Common myeloid progenitor, CD34-positive (primary cell): ENCODE measurements around the gene GAK.

Experiments
- CTCF ChIA-PET: fragments of 350-600 bp; sonication (Branson Sonifier 250); formaldehyde crosslinking; loops from one replicate; lab custom pipeline; 2021; ENCODE audit warnings: antibody characterized with exemption; lab: Charles Lee
- POLR2A ChIA-PET: fragments of 350-600 bp; sonication (Branson Sonifier 250); formaldehyde crosslinking; loops from one replicate; lab custom pipeline; 2021; ENCODE audit warnings: antibody characterized with exemption; lab: Charles Lee
- DNase-seq, 3 donors: peaks; one replicate each; pipeline versions ENCODE4 v3.0.0 to v3.0.0-alpha.2; 2013
- H3K27ac ChIP-seq, 2 experiments: 1 replicate in 1 of 2; 2 replicates in 1 of 2; pipeline ENCODE4 v1.7.0; 2013; ENCODE audit warnings: inconsistent platforms in 2 of 2, low read length in 2 of 2, mild to moderate bottlenecking in 2 of 2, low read depth in 1 of 2, moderate library complexity in 1 of 2; ENCODE audit not compliant: severe bottlenecking in 2 of 2, insufficient read depth in 1 of 2, poor library complexity in 1 of 2
- H3K27me3 ChIP-seq, 5 experiments: replicated peaks in 2 of 5; 1 replicate in 3 of 5; 2 replicates in 2 of 5; pipeline versions ENCODE4 v1.6.1 to v1.7.0; 2013; ENCODE audit warnings: low read length in 4 of 5, mild to moderate bottlenecking in 2 of 5, moderate library complexity in 2 of 5, inconsistent platforms in 1 of 5; ENCODE audit not compliant: insufficient read depth in 5 of 5, control insufficient read depth in 4 of 5
- H3K36me3 ChIP-seq, 4 experiments: 1 replicate in 2 of 4; 2 replicates in 2 of 4; pipeline versions ENCODE4 v1.6.1 to v1.7.0; 2013; ENCODE audit warnings: low read length in 3 of 4, control low read depth in 1 of 4, mild to moderate bottlenecking in 1 of 4; ENCODE audit not compliant: control insufficient read depth in 4 of 4, insufficient read depth in 4 of 4
- H3K4me1 ChIP-seq, 4 experiments: 1 replicate in 3 of 4; 2 replicates in 1 of 4; pipeline versions ENCODE4 v1.6.1 to v1.7.1; 2013; ENCODE audit warnings: low read length in 3 of 4, mild to moderate bottlenecking in 3 of 4, control low read depth in 1 of 4, inconsistent platforms in 1 of 4, moderate library complexity in 1 of 4; ENCODE audit not compliant: control insufficient read depth in 4 of 4, insufficient read depth in 4 of 4; ENCODE audit errors: control extremely low read depth in 1 of 4
- H3K4me3 ChIP-seq, 7 experiments: 1 replicate in 4 of 7; 2 replicates in 3 of 7; pipeline versions ENCODE4 v1.5.1 to v1.7.0; 2013; ENCODE audit warnings: mild to moderate bottlenecking in 7 of 7, low read length in 6 of 7, moderate library complexity in 6 of 7, inconsistent platforms in 2 of 7, low read depth in 2 of 7, control low read depth in 1 of 7; ENCODE audit not compliant: insufficient read depth in 4 of 7, control insufficient read depth in 1 of 7; ENCODE audit errors: extremely low read depth in 1 of 7
- H3K9me3 ChIP-seq, 5 experiments: 1 replicate in 4 of 5; 2 replicates in 1 of 5; pipeline versions ENCODE4 v1.6.1 to v1.7.1; 2013; ENCODE audit warnings: low read length in 4 of 5, mild to moderate bottlenecking in 2 of 5, inconsistent platforms in 1 of 5, low read depth in 1 of 5, moderate library complexity in 1 of 5; ENCODE audit not compliant: control insufficient read depth in 4 of 5, insufficient read depth in 2 of 5; ENCODE audit errors: control extremely low read depth in 1 of 5
- WGBS: methylation state at CpG from one replicate; pipeline ENCODE4 v1.1.5; 2013; ENCODE audit not compliant: insufficient coverage; 5-methylcytosine and 5-hydroxymethylcytosine counted together

GAK gene

DNA sequence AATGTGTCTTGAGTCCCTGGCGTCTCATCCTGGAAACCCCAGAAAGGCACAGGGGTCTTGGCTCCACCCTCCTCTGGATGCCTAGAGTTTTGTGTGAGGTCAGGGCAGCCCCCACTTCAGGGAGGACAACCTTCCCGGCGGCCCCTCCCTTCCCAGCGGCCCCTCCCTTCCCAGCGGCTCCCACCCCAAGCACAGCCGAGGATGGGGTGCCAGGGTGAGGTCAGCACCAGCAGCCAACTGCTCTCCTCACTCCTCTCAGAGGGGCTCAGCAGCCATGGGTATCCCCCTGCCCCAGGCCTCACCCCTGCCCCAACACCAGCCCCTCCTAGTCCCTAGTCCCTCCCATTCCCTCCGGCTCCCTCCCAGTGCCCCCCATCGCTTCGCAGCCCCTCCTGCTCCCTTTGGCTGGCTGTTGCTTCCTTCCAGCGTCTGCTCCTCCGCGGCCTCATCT is 23.8 kb upstream of the GAK start:
- CTCF ChIA-PET: no interaction called here
- no peak for DNase-seq
- no peak overlapping the region for H3K27ac ChIP-seq

DNA sequence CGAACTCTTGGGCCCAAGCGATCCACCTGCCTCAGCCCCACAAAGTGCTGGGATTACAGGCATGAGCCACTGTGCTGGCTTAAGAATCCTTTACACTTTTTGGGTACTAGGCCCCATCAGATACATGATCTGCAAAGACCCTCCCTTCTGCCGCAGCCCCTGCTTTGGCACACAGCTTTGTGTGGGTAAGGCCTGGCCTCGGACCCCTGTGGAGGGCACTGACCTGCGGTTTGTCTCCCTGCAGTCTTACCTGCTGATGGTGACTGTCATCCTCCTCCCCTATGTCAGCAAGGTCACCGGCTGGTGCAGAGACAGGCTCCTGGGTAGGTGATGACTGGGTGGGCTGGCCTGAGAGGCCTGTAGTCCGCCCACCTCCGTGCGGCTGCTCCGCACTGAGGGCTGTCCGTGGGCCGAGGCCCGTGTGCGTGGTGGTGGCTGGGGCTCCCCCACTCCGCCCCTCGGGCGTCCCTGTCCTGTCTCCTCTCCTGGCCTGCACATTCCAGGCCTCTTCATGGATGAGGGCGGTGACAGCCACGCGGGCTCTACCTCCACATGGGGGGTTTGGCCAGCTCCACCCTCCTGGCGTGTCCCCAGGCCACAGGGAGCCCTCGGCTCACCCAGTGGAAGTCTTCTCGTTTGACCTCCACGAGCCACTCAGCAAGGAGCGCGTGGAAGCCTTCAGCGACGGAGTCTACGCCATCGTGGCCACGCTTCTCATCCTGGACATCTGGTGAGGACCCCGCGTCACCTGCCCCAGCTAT is 23.2 kb upstream of the GAK start:
- Histone ChIP-seq H3K4me1 (no peaks in the 10 kb centered on the region), H3K36me3 (peaks cover 0 to 37% (median 18%) of the 10 kb centered on the region in 4 experiments), H3K9me3 (no peaks in the 10 kb centered on the region), H3K27me3 (no peaks in the 10 kb centered on the region), H3K27ac (no peak overlapping the region), H3K4me3 (no peak overlapping the region)
- ChIA-PET POLR2A (no interaction called here), CTCF (no interaction called here)
- WGBS: 95% methylated on average over 29 of the region's 33 CpGs
- no peak for DNase-seq

More for the DNA sequence above, 23.8 kb upstream of the GAK start:
- POLR2A ChIA-PET: no interaction called here
- Histone ChIP-seq H3K9me3 (no peaks in the 10 kb centered on the region), H3K27me3 (no peaks in the 10 kb centered on the region), H3K4me1 (no peaks in the 10 kb centered on the region), H3K36me3 (peaks cover 0 to 42% (median 20%) of the 10 kb centered on the region in 4 experiments), H3K4me3 (no peak overlapping the region)
- WGBS: 100% methylated on average over 4 of the region's 12 CpGs

DNA sequence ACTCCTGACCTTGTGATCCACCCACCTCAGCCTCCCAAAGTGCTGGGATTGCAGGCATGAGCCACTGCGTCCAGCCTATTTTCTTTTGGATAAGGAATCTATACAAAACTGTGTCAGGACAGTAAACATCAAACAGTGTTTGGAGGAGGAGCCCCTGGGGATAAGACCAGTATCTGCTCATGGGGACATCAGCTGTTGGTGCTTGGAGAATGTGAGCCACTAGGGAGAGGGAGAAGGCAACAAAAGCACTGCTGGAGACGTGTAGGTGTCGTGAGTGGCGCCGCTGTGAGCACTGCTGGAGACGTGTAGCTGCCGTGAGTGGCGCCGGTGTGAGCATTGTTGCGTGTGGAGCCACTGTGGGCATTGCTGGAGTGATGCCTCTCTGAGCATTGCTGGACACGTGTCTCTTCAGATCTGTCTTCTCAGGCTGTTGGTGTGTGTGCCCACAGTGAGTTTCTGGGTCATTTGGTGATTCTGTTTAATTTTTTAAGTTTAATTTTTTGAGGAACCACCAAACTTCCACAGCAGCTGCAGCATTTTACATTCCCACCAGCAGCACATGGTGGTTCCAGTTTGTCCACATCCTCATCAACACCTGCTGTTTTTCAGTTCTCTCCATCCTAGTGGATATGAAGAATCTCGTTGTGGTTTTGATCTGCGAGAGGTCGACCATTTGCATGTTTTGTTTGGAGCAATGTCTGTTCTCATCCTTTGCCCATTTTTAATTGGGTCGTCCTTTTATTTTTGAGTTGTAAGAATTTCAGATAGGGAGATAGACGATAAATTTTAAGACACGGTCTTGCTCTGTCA is 22.3 kb upstream of the GAK start:
- H3K4me1 ChIP-seq: no peaks in the 10 kb centered on the region
- POLR2A ChIA-PET: no interaction called here
- H3K36me3 ChIP-seq: peaks cover 0 to 30% (median 14%) of the 10 kb centered on the region in 4 experiments
- no peaks in the 10 kb centered on the region for H3K27me3 ChIP-seq
- H3K4me3 ChIP-seq: no peak overlapping the region
- 98% methylated on average over 11 of the region's 17 CpGs for WGBS
- CTCF ChIA-PET: interaction anchor here (1.0 kb wide), 1 partner anchor 43 kb away, joined by 4 read pairs; no protein-coding TSS in a partner anchor
- no peak for DNase-seq
- no peaks in the 10 kb centered on the region for H3K9me3 ChIP-seq
- H3K27ac ChIP-seq: no peak overlapping the region

DNA sequence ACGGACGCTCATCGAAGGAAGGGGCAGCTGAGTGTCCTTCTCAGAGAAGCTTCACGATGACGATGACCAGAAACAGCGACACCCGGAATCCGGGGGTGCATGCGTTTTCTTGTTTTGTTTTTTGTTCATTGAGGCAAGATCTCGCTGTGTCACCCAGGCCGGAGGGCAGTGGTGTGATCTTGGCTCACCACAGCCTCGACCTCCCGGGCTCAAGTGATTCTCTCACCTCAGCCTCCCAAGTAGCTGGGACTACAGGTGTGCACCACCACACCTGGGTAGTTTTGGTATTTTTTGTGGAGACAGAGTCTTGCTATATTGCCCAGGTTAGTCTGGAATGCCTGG is 21.4 kb upstream of the GAK start:
- ChIA-PET POLR2A (no interaction called here), CTCF (interaction anchor here (1.0 kb wide), 1 partner anchor 42 kb away, joined by 4 read pairs; no protein-coding TSS in a partner anchor)
- Histone ChIP-seq H3K9me3 (no peaks in the 10 kb centered on the region), H3K27me3 (no peaks in the 10 kb centered on the region), H3K27ac (no peak overlapping the region), H3K36me3 (peaks cover 0 to 24% (median 10%) of the 10 kb centered on the region in 4 experiments), H3K4me1 (no peaks in the 10 kb centered on the region), H3K4me3 (no peak overlapping the region)
- no peak for DNase-seq
- WGBS: 97% methylated on average over 13 of the region's 13 CpGs

DNA sequence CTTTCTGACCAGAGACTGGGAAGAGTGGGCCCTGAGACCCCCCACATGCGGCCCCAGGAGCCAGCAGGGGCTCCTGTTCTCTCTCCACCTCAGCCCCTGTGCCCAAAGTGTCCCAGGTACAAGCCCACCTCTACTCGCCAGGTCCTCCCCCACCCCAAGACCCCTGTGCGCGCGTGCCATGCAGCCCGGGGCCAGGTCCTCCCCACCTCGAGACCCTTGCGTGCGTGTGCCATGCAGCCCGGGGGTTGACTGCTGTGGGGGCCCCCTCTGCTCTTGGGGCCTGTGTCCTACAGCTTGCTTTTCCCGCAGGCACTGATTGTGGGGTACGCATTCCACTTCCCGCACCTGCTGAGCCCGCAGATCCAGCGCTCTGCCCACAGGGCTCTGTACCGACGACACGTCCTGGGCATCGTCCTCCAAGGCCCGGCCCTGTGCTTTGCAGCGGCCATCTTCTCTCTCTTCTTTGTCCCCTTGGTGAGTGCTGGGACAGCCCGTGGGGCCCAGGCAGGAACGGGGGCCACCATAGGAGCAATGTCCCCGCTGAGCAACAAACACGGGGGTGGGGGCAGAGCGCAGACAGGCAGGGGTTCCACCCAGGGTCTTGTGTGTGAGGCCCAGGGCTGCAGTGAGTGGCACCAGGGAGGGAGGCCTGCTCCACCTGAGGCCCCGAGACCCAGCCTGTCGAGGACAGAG is 20.9 kb upstream of the GAK start:
- 97% methylated on average over 27 of the region's 28 CpGs for WGBS
- H3K4me3 ChIP-seq: no peak overlapping the region
- no peaks in the 10 kb centered on the region for H3K4me1 ChIP-seq
- ChIA-PET POLR2A (no interaction called here), CTCF (interaction anchor here (0.6 kb wide), 1 partner anchor 62 kb away, joined by 3 read pairs; no protein-coding TSS in a partner anchor)
- no peaks in the 10 kb centered on the region for H3K27me3 ChIP-seq
- H3K27ac ChIP-seq: no peak overlapping the region
- peaks cover 0 to 22% (median 7%) of the 10 kb centered on the region in 4 experiments for H3K36me3 ChIP-seq
- H3K9me3 ChIP-seq: no peaks in the 10 kb centered on the region
- no peak for DNase-seq

DNA sequence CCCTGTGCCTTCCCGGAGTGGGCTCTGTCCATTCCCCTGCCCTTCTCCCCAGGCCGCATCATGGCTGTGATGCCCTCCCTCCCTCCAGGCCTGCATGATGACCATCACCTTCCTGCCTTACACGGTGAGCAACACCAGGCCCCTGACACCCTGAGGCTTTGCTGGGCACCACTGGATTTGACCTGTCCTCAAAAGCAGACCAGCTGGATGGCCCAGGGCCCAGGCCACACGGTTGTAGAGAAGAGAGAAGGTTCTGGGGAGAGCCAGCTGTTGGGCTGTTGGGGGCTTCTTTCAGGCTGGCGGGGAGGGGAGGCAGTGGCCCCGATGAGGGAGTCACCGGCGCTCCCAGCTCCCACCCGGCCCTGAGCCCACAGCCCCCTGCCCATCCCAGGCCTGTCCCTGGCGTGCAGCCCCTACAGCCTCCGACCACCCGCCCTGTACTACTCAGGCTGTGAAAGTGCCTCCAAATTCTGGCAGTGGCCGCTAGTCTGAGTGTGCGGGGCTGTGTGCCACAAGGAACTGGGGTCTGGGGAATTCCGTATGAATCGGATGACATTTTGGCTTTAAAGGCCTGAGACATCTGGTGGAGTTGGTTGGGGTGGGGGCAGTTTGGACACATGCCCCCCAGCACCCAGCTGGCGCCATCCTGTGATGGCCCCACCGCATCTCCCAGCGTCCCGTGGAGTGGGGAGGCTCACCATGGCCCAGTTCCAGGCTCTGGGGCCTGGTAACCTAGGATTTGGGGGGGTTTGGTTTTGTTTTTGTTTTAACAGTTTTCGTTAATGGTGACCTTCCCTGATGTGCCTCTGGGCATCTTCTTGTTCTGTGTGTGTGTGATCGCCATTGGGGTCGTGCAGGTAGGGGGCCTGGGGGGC is 19.7 kb upstream of the GAK start:
- H3K36me3 ChIP-seq: peaks cover 0 to 18% (median 0%) of the 10 kb centered on the region in 4 experiments

More for the DNA sequence above, 19.7 kb upstream of the GAK start:
- no peak overlapping the region for H3K27ac ChIP-seq
- 95% methylated on average over 16 of the region's 23 CpGs for WGBS
- POLR2A ChIA-PET: no interaction called here
- peaks cover 0 to 4% (median 0%) of the 10 kb centered on the region in 4 experiments for H3K4me1 ChIP-seq
- no peak overlapping the region for H3K4me3 ChIP-seq
- no peaks in the 10 kb centered on the region for H3K27me3 ChIP-seq
- CTCF ChIA-PET: no interaction called here
- H3K9me3 ChIP-seq: no peaks in the 10 kb centered on the region
- no peak for DNase-seq
